Neural progenitor cell (in vitro differentiated cells): ENCODE measurements around the gene ART5.

Experiments used
- EZH2 ChIP-seq: fragments of 200-600 bp; sonication (generic); IDR thresholded peaks from 2 replicates; pipeline ENCODE4 v1.6.1; 2017; ENCODE audit warnings: antibody characterized with exemption, mild to moderate bottlenecking, moderate library complexity
- EZH2phosphoT487 ChIP-seq: fragments of 200-600 bp; sonication (generic); IDR thresholded peaks from 2 replicates; pipeline ENCODE4 v1.6.1; 2017; ENCODE audit warnings: antibody characterized with exemption
- TF ChIP-seq, protein P1 (sequence below): fragments of 200-600 bp; sonication (generic); IDR thresholded peaks from 2 replicates; pipeline ENCODE4 v1.5.1; 2017; ENCODE audit warnings: antibody characterized with exemption, mild to moderate bottlenecking

DNA sequence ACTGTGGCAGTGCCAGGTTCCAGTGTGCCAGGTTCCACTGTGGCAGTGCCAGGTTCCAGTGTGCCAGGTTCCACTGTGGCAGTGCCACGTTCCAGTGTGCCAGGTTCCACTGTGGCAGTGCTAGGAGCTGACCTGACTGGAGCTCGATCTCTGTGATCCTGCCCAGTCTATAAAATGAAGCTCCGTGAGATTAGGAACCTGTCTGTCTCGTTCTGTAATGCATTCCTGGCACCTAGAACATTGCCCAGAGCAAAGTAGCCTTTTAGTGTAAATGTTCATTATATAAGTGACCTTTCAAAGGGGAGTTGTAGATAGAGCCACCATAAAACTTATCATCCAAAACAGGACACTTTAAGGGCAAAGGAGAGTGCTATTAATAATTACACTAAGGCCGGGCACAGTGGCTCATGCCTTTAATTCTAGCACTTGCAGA is 36.0 kb downstream of the ART5 start:
- TF ChIP-seq, protein P1, sequence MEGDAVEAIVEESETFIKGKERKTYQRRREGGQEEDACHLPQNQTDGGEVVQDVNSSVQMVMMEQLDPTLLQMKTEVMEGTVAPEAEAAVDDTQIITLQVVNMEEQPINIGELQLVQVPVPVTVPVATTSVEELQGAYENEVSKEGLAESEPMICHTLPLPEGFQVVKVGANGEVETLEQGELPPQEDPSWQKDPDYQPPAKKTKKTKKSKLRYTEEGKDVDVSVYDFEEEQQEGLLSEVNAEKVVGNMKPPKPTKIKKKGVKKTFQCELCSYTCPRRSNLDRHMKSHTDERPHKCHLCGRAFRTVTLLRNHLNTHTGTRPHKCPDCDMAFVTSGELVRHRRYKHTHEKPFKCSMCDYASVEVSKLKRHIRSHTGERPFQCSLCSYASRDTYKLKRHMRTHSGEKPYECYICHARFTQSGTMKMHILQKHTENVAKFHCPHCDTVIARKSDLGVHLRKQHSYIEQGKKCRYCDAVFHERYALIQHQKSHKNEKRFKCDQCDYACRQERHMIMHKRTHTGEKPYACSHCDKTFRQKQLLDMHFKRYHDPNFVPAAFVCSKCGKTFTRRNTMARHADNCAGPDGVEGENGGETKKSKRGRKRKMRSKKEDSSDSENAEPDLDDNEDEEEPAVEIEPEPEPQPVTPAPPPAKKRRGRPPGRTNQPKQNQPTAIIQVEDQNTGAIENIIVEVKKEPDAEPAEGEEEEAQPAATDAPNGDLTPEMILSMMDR: no peak
- TF ChIP-seq EZH2phosphoT487 (no peak), EZH2 (no peak)
